Pancreas (tissue), 10 donors: ENCODE data around the gene CCDC127. TPM values are rescaled to one million over a fixed set of nuclear protein-coding genes. Genes with fewer than 3 reads are reported as not detected.
"Not testable (repeated sequence)": the region's sequence is repeated elsewhere in the genome, so short reads cannot be mapped to it uniquely, and the experiment has no call there.

Experiments
- ATAC-seq, 4 donors: fragments of 200-7000 bp; cut with Tn5 transposase; one replicate each; pipeline versions ENCODE4 v1.8.0 to v1.9.1; 2020; ENCODE audit warnings: mild to moderate bottlenecking in 4 of 4, moderate library complexity in 4 of 4
- DNase-seq, 6 donors: peaks; one replicate each; pipeline ENCODE4 v3.0.0-alpha.2; 2020
- FAIRE-seq: peaks from 2 replicates; lab custom pipeline; 2012; peaks lifted over from hg19 to GRCh38; lab: Jason Lieb, UNC
- H3K27ac ChIP-seq, 4 donors: fragments of 200-600 bp; sonication (generic); 1 replicate in 3 of 4; 2 replicates in 1 of 4; pipeline versions ENCODE4 v1.5.0 to v1.8.0; 2020
- H3K27me3 ChIP-seq, 4 donors: fragments of 200-600 bp; one replicate each; pipeline ENCODE4 v1.8.0; 2021
- H3K36me3 ChIP-seq, 3 donors: fragments of 200-600 bp; sonication (generic) in 1 of 3; one replicate each; pipeline versions ENCODE4 v1.5.0 to v1.8.0; 2020 to 2021
- H3K4me1 ChIP-seq, 3 donors: fragments of 200-600 bp; one replicate each; pipeline ENCODE4 v1.8.0; 2021
- H3K4me3 ChIP-seq, 4 donors: fragments of 200-600 bp; sonication (generic) in 2 of 4; one replicate each; pipeline versions ENCODE4 v1.5.0 to v1.8.0; 2020 to 2021
- H3K9me3 ChIP-seq, 4 donors: fragments of 200-600 bp; one replicate each; pipeline ENCODE4 v1.8.0; 2021
- WGBS, 2 donors: extraction: QIAGEN DNeasy Blood & Tissue Kit; methylation state at CpG; one replicate each; pipeline ENCODE4 v1.1.7; 2013; 5-methylcytosine and 5-hydroxymethylcytosine counted together
- intact Hi-C, 3 donors: fragments of 100-400 bp; cut with DNase I; formaldehyde crosslinking; loops; one replicate each; pipeline versions ENCODE4 v1.11.1 to v1.14.2; 2022
- polyA plus RNA-seq, 2 donors: library from polyadenylated mRNA; stranded (reverse); fragments of 200-250 nt; gene quantifications; one replicate each; pipeline ENCODE4 v1.2.3, GENCODE V29; 2013
- total RNA-seq, 6 donors: library from RNA; stranded (reverse); fragmentation: NEBNext Ultra II Directional in 4 of 6; extraction: Animal tissue kit (Norgen Biotek cat#: 25700) in 4 of 6; gene quantifications; one replicate each; pipeline versions ENCODE4 v1.2.1 to v1.2.4, GENCODE V29; 2021 to 2023
- TF ChIP-seq, protein P1 (sequence below), 4 donors: fragments of 200-600 bp; sonication (generic) in 3 of 4; IDR thresholded peaks; one replicate each; pipeline versions ENCODE4 v1.5.0 to v1.8.0; 2021; ENCODE audit warnings: antibody characterized with exemption in 4 of 4
- donor health status: healthy with polysubstance abuse.
- donor health status: DM: no; HTN: no; CAD: no; lungs with moderate emphysema.
- donor health status: DM: no; HTN: no; CAD: no.
- donor health status: control.
- donor health status: control.
- donor health status: Bipolar disorder and iron deficiency.
- donor health status: DM: yes; HTN: yes; CAD: no.
- donor health status: DM: no; HTN: no; CAD: no.
- donor health status: DM: no; HTN: no; CAD: no.
- donor health status: DM: yes; HTN: yes; CAD: no.

The CCDC127 gene
- total and polyA plus RNA-seq, 8 donors = 1.2 to 3.9 (median 1.9) TPM

GRCh38 chr5:225334-225733, 7.4 kb upstream of the CCDC127 start:
- ATAC-seq (no peak), FAIRE-seq (no peak), DNase-seq (no peak)
- no peaks in the 10 kb centered on the region for H3K4me1 ChIP-seq
- no peak overlapping the region for H3K4me3 ChIP-seq
- no peaks in the 10 kb centered on the region for H3K27me3 ChIP-seq
- H3K27ac ChIP-seq = no peak overlapping the region
- TF ChIP-seq, protein P1, sequence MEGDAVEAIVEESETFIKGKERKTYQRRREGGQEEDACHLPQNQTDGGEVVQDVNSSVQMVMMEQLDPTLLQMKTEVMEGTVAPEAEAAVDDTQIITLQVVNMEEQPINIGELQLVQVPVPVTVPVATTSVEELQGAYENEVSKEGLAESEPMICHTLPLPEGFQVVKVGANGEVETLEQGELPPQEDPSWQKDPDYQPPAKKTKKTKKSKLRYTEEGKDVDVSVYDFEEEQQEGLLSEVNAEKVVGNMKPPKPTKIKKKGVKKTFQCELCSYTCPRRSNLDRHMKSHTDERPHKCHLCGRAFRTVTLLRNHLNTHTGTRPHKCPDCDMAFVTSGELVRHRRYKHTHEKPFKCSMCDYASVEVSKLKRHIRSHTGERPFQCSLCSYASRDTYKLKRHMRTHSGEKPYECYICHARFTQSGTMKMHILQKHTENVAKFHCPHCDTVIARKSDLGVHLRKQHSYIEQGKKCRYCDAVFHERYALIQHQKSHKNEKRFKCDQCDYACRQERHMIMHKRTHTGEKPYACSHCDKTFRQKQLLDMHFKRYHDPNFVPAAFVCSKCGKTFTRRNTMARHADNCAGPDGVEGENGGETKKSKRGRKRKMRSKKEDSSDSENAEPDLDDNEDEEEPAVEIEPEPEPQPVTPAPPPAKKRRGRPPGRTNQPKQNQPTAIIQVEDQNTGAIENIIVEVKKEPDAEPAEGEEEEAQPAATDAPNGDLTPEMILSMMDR (IDR thresholded peaks at IDR 0.05) = no peak
- peaks cover 4 to 57% (median 10%) of the 10 kb centered on the region in 3 donors for H3K36me3 ChIP-seq
- intact Hi-C loops = no loop called here
- H3K9me3 ChIP-seq = no peaks in the 10 kb centered on the region
- WGBS, 2 donors = 96% methylated on average over 14 of the region's 14 CpGs

DNA sequence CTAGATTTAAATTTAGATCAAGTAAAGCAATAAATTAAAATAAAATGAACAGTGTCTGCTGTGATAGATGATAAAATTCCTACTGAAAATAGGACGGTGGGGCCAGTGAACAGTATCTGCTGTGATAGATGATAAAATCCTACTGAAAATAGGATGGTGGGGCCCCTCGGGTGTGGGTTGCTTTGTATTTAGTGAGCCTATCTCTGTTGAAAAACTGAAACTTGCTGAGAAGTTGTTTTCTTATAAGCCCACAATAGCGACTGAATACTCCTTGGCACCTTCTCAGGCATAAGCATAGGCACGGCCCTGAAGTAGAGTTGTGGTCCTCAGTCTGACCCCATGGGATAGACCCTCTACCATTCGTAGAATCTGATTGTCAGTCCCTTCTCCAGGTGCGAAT, 5.8 kb upstream of the CCDC127 start:
- DNase-seq (no peak), ATAC-seq (no peak), FAIRE-seq (no peak)
- H3K9me3 ChIP-seq = no peaks in the 10 kb centered on the region
- 70 to 83% methylated on average over 6 of the region's 6 CpGs for WGBS, 2 donors
- intact Hi-C loops = no loop called here
- H3K27me3 ChIP-seq = no peaks in the 10 kb centered on the region
- no peak overlapping the region for H3K27ac ChIP-seq
- TF ChIP-seq, protein P1 (IDR thresholded peaks at IDR 0.05) = no peak
- H3K36me3 ChIP-seq = peaks cover 4 to 46% (median 5%) of the 10 kb centered on the region in 3 donors
- H3K4me3 ChIP-seq = no peak overlapping the region
- H3K4me1 ChIP-seq = no peaks in the 10 kb centered on the region

DNA sequence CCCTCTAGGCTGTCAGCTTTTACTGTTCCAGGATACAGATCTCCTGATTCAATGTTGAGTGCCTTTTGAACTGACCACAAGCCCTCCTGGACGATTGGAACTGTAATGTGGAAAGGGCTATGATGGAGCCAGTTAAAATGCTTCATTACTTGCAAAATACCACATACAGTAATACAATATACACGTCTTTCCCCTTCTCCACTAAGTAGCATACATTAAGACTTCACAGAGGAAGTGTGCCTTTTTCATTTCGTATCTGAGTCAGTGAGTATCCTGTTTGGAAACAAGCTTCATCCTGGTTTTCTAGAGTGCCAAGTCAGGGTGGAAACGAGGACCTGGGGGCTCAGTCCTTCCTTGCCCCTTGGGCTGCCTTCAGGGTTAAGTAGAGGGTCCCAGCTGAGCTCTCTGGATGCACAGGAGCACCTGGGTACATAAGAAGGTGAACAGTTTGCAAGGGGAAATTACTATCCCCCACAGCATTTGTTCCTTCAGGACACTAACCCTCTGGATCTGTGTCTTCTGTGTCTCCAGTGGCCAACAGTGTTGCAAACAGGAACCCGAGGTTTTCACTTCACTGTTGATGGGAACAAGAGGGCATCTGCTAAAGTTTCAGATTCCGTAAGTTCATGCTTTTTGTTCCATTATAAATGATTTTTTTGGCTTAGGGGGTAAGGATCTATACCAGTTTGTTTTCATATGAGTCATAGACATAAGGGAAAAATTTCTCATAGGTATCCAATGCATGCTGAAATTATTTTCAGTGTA, 5.2 kb upstream of the CCDC127 start:
- ATAC-seq, H3K27ac ChIP-seq, H3K9me3 ChIP-seq, H3K27me3 ChIP-seq, H3K4me3 ChIP-seq, H3K4me1 ChIP-seq, intact Hi-C loops, DNase-seq, FAIRE-seq: not testable (repeated sequence)
- WGBS, 2 donors = 61 to 69% methylated on average over 6 of the region's 6 CpGs
- peaks cover 0 to 40% (median 4%) of the 10 kb centered on the region in 3 donors for H3K36me3 ChIP-seq

GRCh38 chr5:219991-220390, 2.0 kb upstream of the CCDC127 start:
- DNase-seq (no peak), FAIRE-seq (no peak), ATAC-seq (no peak)
- H3K36me3 ChIP-seq = peaks cover 0 to 9% (median 0%) of the 10 kb centered on the region in 3 donors
- peak overlapping the region in 2 of 4 donors; percentile 79 to 88 for H3K27ac ChIP-seq
- 14 to 22% methylated on average over 4 of the region's 4 CpGs for WGBS, 2 donors
- no peaks in the 10 kb centered on the region for H3K9me3 ChIP-seq
- intact Hi-C loops = no loop called here
- TF ChIP-seq, protein P1 (IDR thresholded peaks at IDR 0.05) = no peak
- no peaks in the 10 kb centered on the region for H3K4me1 ChIP-seq
- H3K27me3 ChIP-seq = no peaks in the 10 kb centered on the region
- peak overlapping the region in 3 of 4 donors; percentile 98 to 99 (median 99) for H3K4me3 ChIP-seq

DNA sequence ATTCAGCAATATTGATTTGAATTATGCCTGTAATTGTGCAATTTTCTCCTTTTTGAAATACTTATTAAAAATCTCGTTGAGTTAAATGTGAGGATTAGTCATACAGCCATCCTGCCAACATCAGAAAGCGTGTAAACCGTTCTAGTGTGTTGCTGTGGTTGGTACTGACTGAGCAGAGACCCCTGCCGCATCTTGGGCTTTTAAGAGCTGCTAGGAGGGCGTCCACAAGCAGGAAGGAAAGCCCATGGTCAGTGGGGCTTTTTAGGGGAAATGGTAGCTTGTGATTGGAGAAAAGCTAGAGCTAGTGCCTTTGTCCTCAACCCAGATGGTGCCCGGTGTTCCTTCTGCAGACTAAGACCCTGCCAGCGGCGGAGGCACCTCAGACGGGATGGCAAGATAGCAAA, 1.5 kb upstream of the CCDC127 start:
- FAIRE-seq = no peak
- Histone ChIP-seq H3K36me3 (peaks cover 0 to 6% (median 0%) of the 10 kb centered on the region in 3 donors), H3K4me1 (no peaks in the 10 kb centered on the region), H3K27ac (peak overlapping the region in 2 of 4 donors; percentile 79 to 88), H3K4me3 (peak overlapping the region in 3 of 4 donors; percentile 98 to 99 (median 99)), H3K27me3 (no peaks in the 10 kb centered on the region), H3K9me3 (no peaks in the 10 kb centered on the region)
- 10 to 12% methylated on average over 9 of the region's 9 CpGs for WGBS, 2 donors
- no peak for DNase-seq
- intact Hi-C loops = no loop called here
- TF ChIP-seq, protein P1 (IDR thresholded peaks at IDR 0.05) = no peak
- ATAC-seq = peak in 2 of 4 donors; percentile 15 to 18
